H9 (cell line): ENCODE data around the gene SLC25A12. TPM values are rescaled to one million over a fixed set of nuclear protein-coding genes. Genes with fewer than 3 reads are reported as not detected.

Source experiments
- DNase-seq: peaks from one replicate; pipeline ENCODE4 v3.0.0-alpha.2; 2017
- H2AFZ ChIP-seq: one replicate; pipeline ENCODE4 v1.6.1; 2013; ENCODE audit warnings: mild to moderate bottlenecking, low read length, control low read depth, moderate library complexity
- H2AK5ac ChIP-seq: 2 replicates; pipeline ENCODE4 v1.6.1; 2013; ENCODE audit warnings: low read length, control low read depth, mixed read lengths; ENCODE audit not compliant: insufficient read length
- H2BK120ac ChIP-seq: one replicate; pipeline ENCODE4 v1.6.1; 2013; ENCODE audit warnings: low read depth, mild to moderate bottlenecking, low read length, control low read depth, inconsistent platforms; ENCODE audit not compliant: poor library complexity, severe bottlenecking
- H2BK12ac ChIP-seq: 2 replicates; pipeline ENCODE4 v1.6.1; 2013; ENCODE audit warnings: low read length, control low read depth, mixed read lengths, low read depth; ENCODE audit not compliant: insufficient read length
- H2BK15ac ChIP-seq: 2 replicates; pipeline ENCODE4 v1.6.1; 2013; ENCODE audit warnings: low read depth, low read length, control low read depth
- H2BK20ac ChIP-seq: one replicate; pipeline ENCODE4 v1.6.1; 2013; ENCODE audit warnings: low read depth, mild to moderate bottlenecking, low read length, control low read depth, inconsistent platforms; ENCODE audit not compliant: poor library complexity, severe bottlenecking
- H2BK5ac ChIP-seq: 2 replicates; pipeline ENCODE4 v1.6.1; 2013; ENCODE audit warnings: low read length, control low read depth, mixed read lengths; ENCODE audit not compliant: insufficient read length
- H3K14ac ChIP-seq: 2 replicates; pipeline ENCODE4 v1.6.1; 2013; ENCODE audit warnings: low read length, control low read depth; ENCODE audit not compliant: insufficient read depth
- H3K18ac ChIP-seq: 2 replicates; pipeline ENCODE4 v1.6.1; 2013; ENCODE audit warnings: low read depth, mild to moderate bottlenecking, mixed read lengths, low read length, control low read depth; ENCODE audit not compliant: insufficient read length
- H3K23ac ChIP-seq: 2 replicates; pipeline ENCODE4 v1.6.1; 2013; ENCODE audit warnings: low read length, control low read depth, mixed read lengths, low read depth; ENCODE audit not compliant: insufficient read length
- H3K23me2 ChIP-seq: 2 replicates; pipeline ENCODE4 v1.6.1; 2013; ENCODE audit warnings: low read depth, mild to moderate bottlenecking, mixed read lengths, low read length, control low read depth; ENCODE audit not compliant: insufficient read length, poor library complexity, severe bottlenecking
- H3K27ac ChIP-seq: 2 replicates; pipeline ENCODE4 v1.5.1; 2013; ENCODE audit warnings: low read length, control low read depth, mixed read lengths, low read depth; ENCODE audit not compliant: insufficient read length
- H3K27me3 ChIP-seq: 2 replicates; pipeline ENCODE4 v1.6.1; 2013; ENCODE audit warnings: low read length, control low read depth, inconsistent platforms; ENCODE audit not compliant: insufficient read depth
- H3K4ac ChIP-seq: 2 replicates; pipeline ENCODE4 v1.6.1; 2013; ENCODE audit warnings: low read depth, mild to moderate bottlenecking, control low read depth, inconsistent platforms, low read length, moderate library complexity
- H3K4me1 ChIP-seq: 2 replicates; pipeline ENCODE4 v1.6.1; 2013; ENCODE audit warnings: low read length, control low read depth, inconsistent platforms; ENCODE audit not compliant: insufficient read depth
- H3K4me2 ChIP-seq: 2 replicates; pipeline ENCODE4 v1.6.1; 2013; ENCODE audit warnings: low read length, control low read depth, mixed read lengths; ENCODE audit not compliant: insufficient read length, insufficient read depth
- H3K56ac ChIP-seq: 2 replicates; pipeline ENCODE4 v1.6.1; 2013; ENCODE audit warnings: low read depth, mild to moderate bottlenecking, mixed read lengths, low read length, control low read depth; ENCODE audit not compliant: insufficient read length
- H3K79me1 ChIP-seq: 2 replicates; pipeline ENCODE4 v1.6.1; 2013; ENCODE audit warnings: low read depth, mild to moderate bottlenecking, moderate library complexity, low read length, control low read depth, inconsistent platforms; ENCODE audit not compliant: insufficient read depth, poor library complexity, severe bottlenecking
- H3K79me2 ChIP-seq: 2 replicates; pipeline ENCODE4 v1.6.1; 2013; ENCODE audit warnings: low read length, control low read depth, inconsistent platforms; ENCODE audit not compliant: insufficient read depth
- H3K9ac ChIP-seq: 2 replicates; pipeline ENCODE4 v1.6.1; 2013; ENCODE audit warnings: low read length, control low read depth, mixed read lengths; ENCODE audit not compliant: insufficient read length; ENCODE audit errors: extremely low read depth
- H3K9me3 ChIP-seq: one replicate; pipeline ENCODE4 v1.6.1; 2013; ENCODE audit warnings: low read depth, low read length, inconsistent platforms; ENCODE audit not compliant: control insufficient read depth
- H3T11ph ChIP-seq: one replicate; pipeline ENCODE4 v1.6.1; 2013; ENCODE audit warnings: mild to moderate bottlenecking, low read length, control low read depth, inconsistent platforms
- H4K20me1 ChIP-seq: one replicate; pipeline ENCODE4 v1.6.1; 2013; ENCODE audit not compliant: control insufficient read depth, insufficient read length, insufficient read depth
- H4K5ac ChIP-seq: 2 replicates; pipeline ENCODE4 v1.6.1; 2013; ENCODE audit warnings: low read depth, mild to moderate bottlenecking, mixed read lengths, low read length, control low read depth; ENCODE audit not compliant: insufficient read length
- H4K8ac ChIP-seq: replicated peaks from 2 replicates; pipeline ENCODE4 v1.6.1; 2013; ENCODE audit warnings: low read length, control low read depth, mixed read lengths, low read depth; ENCODE audit not compliant: insufficient read length
- H4K91ac ChIP-seq: 2 replicates; pipeline ENCODE4 v1.6.1; 2013; ENCODE audit warnings: low read depth, mild to moderate bottlenecking, moderate library complexity, mixed read lengths, low read length, control low read depth; ENCODE audit not compliant: insufficient read length
- H3K27ac Mint-ChIP-seq, 3 experiments: 2 replicates in 2 of 3; 3 replicates in 1 of 3; pipeline ENCODE4 v1.8.0; 2020 to 2021; ENCODE audit warnings: mixed read lengths in 3 of 3, mild to moderate bottlenecking in 1 of 3, moderate library complexity in 1 of 3
- H3K27me3 Mint-ChIP-seq: 2 replicates; pipeline ENCODE4 v1.8.0; 2021; ENCODE audit warnings: low read depth, mild to moderate bottlenecking, moderate library complexity, mixed read lengths
- H3K36me3 Mint-ChIP-seq, 3 experiments: 2 replicates in 2 of 3; 3 replicates in 1 of 3; pipeline ENCODE4 v1.8.0; 2020 to 2021; ENCODE audit warnings: low read depth in 3 of 3, mixed read lengths in 3 of 3; ENCODE audit not compliant: insufficient read depth in 1 of 3
- H3K4me1 Mint-ChIP-seq, 2 experiments: 2 replicates each; pipeline ENCODE4 v1.8.0; 2020; ENCODE audit warnings: mixed read lengths in 2 of 2
- H3K4me3 Mint-ChIP-seq, 2 experiments: 2 replicates in 1 of 2; 3 replicates in 1 of 2; pipeline ENCODE4 v1.8.0; 2020 to 2021; ENCODE audit warnings: mild to moderate bottlenecking in 2 of 2, mixed read lengths in 2 of 2, moderate library complexity in 1 of 2
- H3K9me3 Mint-ChIP-seq, 2 experiments: 2 replicates in 1 of 2; 3 replicates in 1 of 2; pipeline ENCODE4 v1.8.0; 2020; ENCODE audit warnings: mild to moderate bottlenecking in 2 of 2, mixed read lengths in 2 of 2, moderate library complexity in 1 of 2
- CTCF ChIP-seq: fragments of 200-600 bp; sonication (generic); conservative IDR thresholded peaks from 3 replicates; pipeline ENCODE4 v1.8.0; 2021; ENCODE audit warnings: antibody characterized with exemption, mild to moderate bottlenecking
- WGBS: extraction: QIAGEN DNeasy Blood & Tissue Kit; methylation state at CpG from one replicate; pipeline ENCODE4 v1.1.7; 2013; ENCODE audit warnings: missing lambda C conversion rate, low lambda C conversion rate, mixed read lengths; ENCODE audit not compliant: insufficient read length; ENCODE audit errors: extremely low coverage; 5-methylcytosine and 5-hydroxymethylcytosine counted together
- total RNA-seq: library from RNA; stranded (reverse); gene quantifications from 2 replicates; pipeline ENCODE4 v1.2.1, GENCODE V29; 2021

The SLC25A12 gene
- total RNA-seq, 1 experiment from 2014 or later = 10.1 TPM

- DNase-seq = no peak
- Histone ChIP-seq H4K91ac (no peak overlapping the region), H3K9ac (no peak overlapping the region), H3K9me3 (no peaks in the 10 kb centered on the region), H2BK12ac (no peak overlapping the region), H3K4me2 (no peak overlapping the region), H3K27ac (no peak overlapping the region), H2BK120ac (no peak overlapping the region), H3T11ph (no peak overlapping the region), H3K23ac (no peak overlapping the region), H2AFZ (no peak overlapping the region), H3K27me3 (no peaks in the 10 kb centered on the region), H2AK5ac (no peak overlapping the region), H4K20me1 (no peaks in the 10 kb centered on the region), H3K79me1 (no peaks in the 10 kb centered on the region), H3K56ac (no peak overlapping the region), H3K4me1 (peaks cover 3% of the 10 kb centered on the region; the same call in 1 of the 2 replicates), H2BK5ac (no peak overlapping the region), H3K4ac (no peak overlapping the region), H4K8ac (no peak overlapping the region), H4K5ac (no peak overlapping the region), H2BK20ac (no peak overlapping the region), H2BK15ac (no peak overlapping the region), H3K18ac (no peak overlapping the region), H3K79me2 (no peaks in the 10 kb centered on the region), H3K14ac (no peak overlapping the region), H3K23me2 (peaks cover 4% of the 10 kb centered on the region)
- H3K27me3 Mint-ChIP-seq = peaks cover 1% of the 10 kb centered on the region; the same call in 1 of the 2 replicates
- WGBS = no CpG with 5 or more reads among the region's 1 CpG
- H3K36me3 Mint-ChIP-seq = peaks cover 2 to 7% (median 4%) of the 10 kb centered on the region in 3 experiments; a peak in 6 of 7 replicates
- H3K27ac Mint-ChIP-seq = no peak overlapping the region
- peaks cover 14 to 15% of the 10 kb centered on the region in 2 experiments for H3K4me1 Mint-ChIP-seq
- peaks cover 11 to 12% of the 10 kb centered on the region in 2 experiments for H3K9me3 Mint-ChIP-seq
- no peak for TF ChIP-seq CTCF
- no peak overlapping the region for H3K4me3 Mint-ChIP-seq
Measured at GRCh38 chr2:171895786-171896185, 1.7 kb upstream of the SLC25A12 start.
